Thyroid gland (tissue), 4 donors: ENCODE measurements around the gene SH3RF3. TPM values are rescaled to one million over a fixed set of nuclear protein-coding genes. Genes with fewer than 3 reads are reported as not detected.

Experiments
- DNase-seq, 2 donors: peaks; one replicate each; pipeline ENCODE4 v3.0.0-alpha.2; 2019
- H3K27ac ChIP-seq, 3 donors: fragments of 200-600 bp; sonication (generic); 1 replicate in 2 of 3; 2 replicates in 1 of 3; pipeline ENCODE4 v1.5.1; 2016 to 2019; ENCODE audit warnings: mild to moderate bottlenecking in 1 of 3, moderate library complexity in 1 of 3
- H3K27me3 ChIP-seq: fragments of 200-600 bp; sonication (generic); one replicate; pipeline ENCODE4 v1.5.1; 2019
- H3K36me3 ChIP-seq, 2 donors: fragments of 200-600 bp; sonication (generic); one replicate each; pipeline ENCODE4 v1.5.1; 2016 to 2019
- H3K4me1 ChIP-seq, 2 donors: fragments of 200-600 bp; sonication (generic); one replicate each; pipeline ENCODE4 v1.5.1; 2017 to 2019
- H3K4me3 ChIP-seq, 3 donors: fragments of 200-600 bp; sonication (generic); replicated peaks in 1 of 3; 1 replicate in 2 of 3; 2 replicates in 1 of 3; pipeline ENCODE4 v1.5.1; 2016; ENCODE audit warnings: mild to moderate bottlenecking in 1 of 3
- H3K9me3 ChIP-seq: fragments of 200-600 bp; sonication (generic); one replicate; pipeline ENCODE4 v1.5.1; 2017
- POLR2A ChIP-seq, 2 donors: fragments of 450-650 bp; IDR thresholded peaks; one replicate each; pipeline ENCODE4 v1.6.1; 2017; ENCODE audit warnings: antibody characterized with exemption in 2 of 2, mild to moderate bottlenecking in 2 of 2, moderate library complexity in 1 of 2
- whole genome bisulfite sequencing, 2 donors: methylation state at CpG; one replicate each; pipeline ENCODE4 v1.1.5; 2017; 5-methylcytosine and 5-hydroxymethylcytosine counted together
- intact Hi-C: fragments of 100-400 bp; cut with DNase I; formaldehyde crosslinking; loops from one replicate; pipeline ENCODE4 v1.15.1; 2023
- total RNA-seq, 4 donors: library from RNA; depleted of rRNA; stranded (reverse); fragments of >200 nt; gene quantifications; one replicate each; pipeline ENCODE4 v1.2.3, GENCODE V29; 2016
- TF ChIP-seq, protein P1 (sequence below), 6 experiments: fragments of 200-600 bp in 3 of 6; fragments of 450-650 bp in 3 of 6; sonication (generic) in 3 of 6; IDR thresholded peaks; one replicate each; pipeline ENCODE4 v1.5.1; 2016 to 2019; ENCODE audit warnings: antibody characterized with exemption in 6 of 6, mild to moderate bottlenecking in 2 of 6, inconsistent platforms in 1 of 6, moderate library complexity in 1 of 6

SH3RF3 gene
- total RNA-seq, 4 donors from 2014 or later = 2.1 to 7.4 (median 2.8) TPM

DNA sequence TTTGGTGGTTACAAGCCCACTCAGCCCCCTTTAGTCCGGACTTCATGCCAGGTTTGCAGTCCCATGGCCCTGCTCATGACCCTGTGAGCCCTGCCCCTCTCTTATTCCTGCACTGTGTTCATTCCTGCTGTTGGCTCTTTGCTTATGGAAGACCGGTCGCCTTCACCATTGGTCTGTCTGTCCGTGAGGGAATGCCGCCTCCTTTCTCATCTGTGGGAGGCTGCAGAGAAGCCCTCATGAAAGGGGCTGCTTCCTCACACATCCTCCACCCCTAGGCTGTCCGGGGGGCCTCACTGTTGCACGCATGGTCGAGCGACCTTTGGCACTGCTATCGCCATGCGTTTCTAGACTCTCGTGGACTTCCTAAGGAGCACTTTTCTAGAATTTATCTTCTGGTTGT, 16.3 kb downstream of the SH3RF3 start:
- DNase-seq = no peak

DNA sequence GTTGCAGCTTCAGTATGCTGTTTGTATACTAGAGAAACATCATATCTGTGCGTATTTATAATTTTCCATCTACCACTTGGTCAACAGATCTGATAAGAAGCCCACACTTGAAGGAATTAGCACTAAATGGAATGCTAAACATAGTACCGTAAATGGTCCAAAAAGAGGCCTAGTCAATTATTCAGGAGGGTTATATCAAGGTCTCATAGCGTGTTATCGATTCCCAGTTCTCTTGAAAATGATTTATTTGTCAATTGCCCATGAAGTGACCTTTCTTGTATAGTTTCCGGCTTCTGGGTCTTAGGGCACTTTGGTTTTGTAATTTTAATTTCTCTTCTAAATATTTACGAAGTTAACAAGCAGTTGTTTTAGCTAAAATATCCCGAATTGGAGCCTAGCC, 18.4 kb downstream of the SH3RF3 start:
- no peak for DNase-seq
- Histone ChIP-seq H3K36me3 (no peaks in the 10 kb centered on the region), H3K9me3 (no peaks in the 10 kb centered on the region), H3K4me3 (no peak overlapping the region), H3K27ac (no peak overlapping the region), H3K4me1 (no peaks in the 10 kb centered on the region), H3K27me3 (no peaks in the 10 kb centered on the region)
- TF ChIP-seq, protein P1, sequence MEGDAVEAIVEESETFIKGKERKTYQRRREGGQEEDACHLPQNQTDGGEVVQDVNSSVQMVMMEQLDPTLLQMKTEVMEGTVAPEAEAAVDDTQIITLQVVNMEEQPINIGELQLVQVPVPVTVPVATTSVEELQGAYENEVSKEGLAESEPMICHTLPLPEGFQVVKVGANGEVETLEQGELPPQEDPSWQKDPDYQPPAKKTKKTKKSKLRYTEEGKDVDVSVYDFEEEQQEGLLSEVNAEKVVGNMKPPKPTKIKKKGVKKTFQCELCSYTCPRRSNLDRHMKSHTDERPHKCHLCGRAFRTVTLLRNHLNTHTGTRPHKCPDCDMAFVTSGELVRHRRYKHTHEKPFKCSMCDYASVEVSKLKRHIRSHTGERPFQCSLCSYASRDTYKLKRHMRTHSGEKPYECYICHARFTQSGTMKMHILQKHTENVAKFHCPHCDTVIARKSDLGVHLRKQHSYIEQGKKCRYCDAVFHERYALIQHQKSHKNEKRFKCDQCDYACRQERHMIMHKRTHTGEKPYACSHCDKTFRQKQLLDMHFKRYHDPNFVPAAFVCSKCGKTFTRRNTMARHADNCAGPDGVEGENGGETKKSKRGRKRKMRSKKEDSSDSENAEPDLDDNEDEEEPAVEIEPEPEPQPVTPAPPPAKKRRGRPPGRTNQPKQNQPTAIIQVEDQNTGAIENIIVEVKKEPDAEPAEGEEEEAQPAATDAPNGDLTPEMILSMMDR (IDR thresholded peaks at IDR 0.05) = no peak
- no peak for TF ChIP-seq POLR2A (IDR thresholded peaks at IDR 0.05)
- intact Hi-C loops = no loop called here
- WGBS, 2 donors = 88 to 99% methylated on average over 7 of the region's 7 CpGs

More for the DNA sequence above, 16.3 kb downstream of the SH3RF3 start:
- no peaks in the 10 kb centered on the region for H3K27me3 ChIP-seq
- intact Hi-C loops = no loop called here
- H3K36me3 ChIP-seq = no peaks in the 10 kb centered on the region
- no peak overlapping the region for H3K4me3 ChIP-seq
- TF ChIP-seq POLR2A (IDR thresholded peaks at IDR 0.05) = no peak
- TF ChIP-seq, protein P1 (IDR thresholded peaks at IDR 0.05) = no peak
- no peaks in the 10 kb centered on the region for H3K4me1 ChIP-seq
- no peak overlapping the region for H3K27ac ChIP-seq
- WGBS, 2 donors = 86 to 92% methylated on average over 12 of the region's 12 CpGs
- H3K9me3 ChIP-seq = no peaks in the 10 kb centered on the region

DNA sequence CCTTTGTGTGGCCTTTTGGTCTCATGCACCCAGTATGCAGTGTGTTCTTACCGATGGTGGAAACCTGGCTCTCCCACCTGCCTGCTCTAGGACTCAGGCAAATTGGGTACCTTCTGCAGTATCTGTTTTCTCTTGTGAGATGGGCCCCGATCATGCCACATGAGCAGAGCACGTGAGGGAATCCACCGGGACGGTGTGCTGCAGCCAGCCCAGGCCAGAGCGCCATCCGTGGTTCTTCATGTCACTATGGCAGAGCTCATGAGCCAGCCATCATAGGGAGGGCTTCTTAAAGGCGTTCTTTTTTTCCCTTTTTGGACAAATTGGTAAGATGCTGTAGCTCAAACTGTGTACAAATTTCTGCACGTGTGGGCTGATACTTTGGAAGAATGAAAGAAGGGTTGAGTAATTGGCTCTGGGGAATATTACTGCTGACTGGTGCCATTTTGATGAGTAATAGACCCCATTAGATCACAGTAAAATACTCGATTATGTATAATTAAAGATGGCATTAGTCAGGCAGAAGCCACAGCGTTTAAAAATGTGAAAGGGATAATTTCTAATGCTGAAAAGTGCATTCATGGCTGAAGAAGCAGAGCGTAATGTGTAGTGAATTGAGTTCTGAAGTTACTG, 19.2 kb downstream of the SH3RF3 start:
- H3K27ac ChIP-seq = no peak overlapping the region
- no peaks in the 10 kb centered on the region for H3K4me1 ChIP-seq
- WGBS, 2 donors = 75 to 87% methylated on average over 10 to 12 of the region's 12 CpGs
- TF ChIP-seq, protein P1 (IDR thresholded peaks at IDR 0.05) = no peak
- no peak for TF ChIP-seq POLR2A (IDR thresholded peaks at IDR 0.05)
- intact Hi-C loops = no loop called here
- H3K9me3 ChIP-seq = no peaks in the 10 kb centered on the region
- no peaks in the 10 kb centered on the region for H3K27me3 ChIP-seq
- no peak for DNase-seq
- no peaks in the 10 kb centered on the region for H3K36me3 ChIP-seq
- H3K4me3 ChIP-seq = no peak overlapping the region

DNA sequence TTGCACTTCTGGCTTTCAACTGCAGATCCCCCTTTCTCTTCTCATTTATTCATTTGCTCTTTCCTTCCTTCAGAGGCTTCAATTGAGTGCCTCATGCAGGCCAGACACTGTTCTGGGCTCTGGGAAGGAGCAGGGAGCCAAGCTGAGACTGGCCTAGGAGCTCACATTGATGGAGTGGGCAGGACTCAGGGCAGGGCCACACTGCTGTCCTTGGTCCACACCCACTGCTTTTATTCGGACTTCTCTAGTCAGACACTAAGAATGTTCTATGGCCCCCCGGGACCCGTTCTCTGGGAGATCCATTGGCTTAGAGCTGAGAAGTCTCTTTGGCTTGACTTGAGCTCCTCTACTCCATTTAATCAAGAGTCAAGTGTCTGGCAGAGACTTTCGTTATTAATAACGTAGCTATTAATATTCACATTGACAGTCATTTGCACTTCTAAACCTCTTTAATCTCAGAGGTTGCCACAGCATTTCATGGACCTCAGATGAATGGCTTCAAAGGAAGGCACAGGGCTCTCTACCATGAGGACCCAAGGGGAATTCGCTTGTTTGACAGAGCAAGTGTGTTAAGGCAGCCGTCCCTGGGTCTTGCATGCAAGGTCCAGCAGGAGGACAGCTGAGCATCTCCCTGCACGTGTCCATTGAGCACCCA, 20.1 kb downstream of the SH3RF3 start:
- Histone ChIP-seq H3K36me3 (no peaks in the 10 kb centered on the region), H3K9me3 (no peaks in the 10 kb centered on the region), H3K4me3 (no peak overlapping the region), H3K27me3 (no peaks in the 10 kb centered on the region), H3K4me1 (no peaks in the 10 kb centered on the region), H3K27ac (no peak overlapping the region)
- intact Hi-C loops = no loop called here
- WGBS, 2 donors = 86 to 88% methylated on average over 7 of the region's 8 CpGs
- no peak for TF ChIP-seq POLR2A (IDR thresholded peaks at IDR 0.05)
- TF ChIP-seq, protein P1 (IDR thresholded peaks at IDR 0.05) = no peak
- no peak for DNase-seq

DNA sequence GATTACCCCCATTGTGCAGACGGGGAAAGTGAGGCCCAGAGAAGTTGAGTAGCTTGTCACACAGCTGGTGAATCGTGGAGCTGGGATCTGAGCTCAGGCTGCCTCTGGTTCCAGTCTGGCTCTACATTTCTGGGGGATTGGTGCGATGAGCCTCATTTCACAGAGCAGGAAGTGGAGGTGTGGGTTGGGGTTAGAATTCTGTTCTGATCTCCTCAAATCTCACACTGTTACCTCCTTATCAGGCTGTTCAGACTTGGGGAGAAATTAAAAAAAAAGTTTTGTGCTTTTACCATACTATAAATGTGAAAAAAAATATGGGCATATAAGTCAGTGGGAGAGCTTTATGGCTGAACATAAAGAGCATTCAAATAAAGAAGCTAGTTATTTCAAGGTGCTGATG, 21.6 kb downstream of the SH3RF3 start:
- no peak for TF ChIP-seq POLR2A (IDR thresholded peaks at IDR 0.05)
- TF ChIP-seq, protein P1 (IDR thresholded peaks at IDR 0.05) = no peak
- Histone ChIP-seq H3K9me3 (no peaks in the 10 kb centered on the region), H3K4me1 (peaks cover 0 to 2% of the 10 kb centered on the region in 2 donors), H3K4me3 (no peak overlapping the region), H3K27me3 (no peaks in the 10 kb centered on the region), H3K36me3 (no peaks in the 10 kb centered on the region), H3K27ac (no peak overlapping the region)
- DNase-seq = no peak
- intact Hi-C loops = no loop called here
- WGBS, 2 donors = 96 to 97% methylated on average over 3 of the region's 3 CpGs
